ENCODE data around the gene IFT81. TPM values are rescaled to one million over a fixed set of nuclear protein-coding genes. Genes with fewer than 3 reads are reported as not detected.

The IFT81 gene
- total and polyA plus RNA-seq, 2 experiments from 2014 or later, result 17.5 to 22.3 TPM

GRCh38 chr12:110077800-110078199 is 46.4 kb upstream of the IFT81 start:
- Mint-ChIP-seq H3K4me3 (no peak overlapping the region), H3K36me3 (ENCODE audit: low read depth) (no peaks in the 10 kb centered on the region), H3K9me3 (no peaks in the 10 kb centered on the region), H3K27ac (no peak overlapping the region), H3K27me3 (ENCODE audit: insufficient read depth, low read depth, poor library complexity) (no peaks in the 10 kb centered on the region), H3K4me1 (peaks cover 3% of the 10 kb centered on the region; the same call in 1 of the 3 replicates)
- Histone ChIP-seq H3K36me3 (ENCODE audit: insufficient read depth) (no peaks in the 10 kb centered on the region), H2AFZ (no peak overlapping the region), H3K79me2 (replicated peaks; ENCODE audit: insufficient read depth) (no peaks in the 10 kb centered on the region), H3K27me3 (ENCODE audit: insufficient read depth) (no peaks in the 10 kb centered on the region), H3K9me2 (ENCODE audit: insufficient read depth) (0 out of 2 replicates have a peak, but pooled peaks cover 6% of the 10 kb centered on the region), H3K27ac (ENCODE audit: low read depth) (no peak overlapping the region), H3F3A (replicated peaks; ENCODE audit: low read depth) (no peaks in the 10 kb centered on the region), H3K4me3 (no peak overlapping the region), H3K4me2 (no peak overlapping the region), H3K4me1 (ENCODE audit: insufficient read depth) (no peaks in the 10 kb centered on the region; the same call in 1 of the 2 replicates), H4K20me1 (replicated peaks; ENCODE audit: insufficient read depth) (no peaks in the 10 kb centered on the region)
- DNase-seq (ENCODE audit: low spot score) (no peak), ATAC-seq (no peak)
- TF ChIP-seq ETS1 (IDR thresholded peaks at IDR 0.05) (no peak), ZNF331 (CRISPR knock-in tag; IDR thresholded peaks at IDR 0.05; ENCODE audit: low read depth) (no peak), POLR2AphosphoS5 (IDR thresholded peaks at IDR 0.05; ENCODE audit: low read depth) (no peak), STAT1 (IDR thresholded peaks at IDR 0.05; ENCODE audit: unreplicated experiment) (no peak), CREB1 (CRISPR knock-in tag; IDR thresholded peaks at IDR 0.05; ENCODE audit: low read depth) (no peak), REST (IDR thresholded peaks at IDR 0.05; ENCODE audit: unreplicated experiment) (no peak), EZH2 (IDR thresholded peaks at IDR 0.05; ENCODE audit: low read depth, unreplicated experiment) (no peak), ZNF114 (CRISPR knock-in tag; IDR thresholded peaks at IDR 0.05) (no peak), CTCF (conservative IDR thresholded peaks at IDR 0.05; ENCODE audit: low read depth in 2 of 2) (no peak), NANOG (IDR thresholded peaks at IDR 0.05; ENCODE audit: borderline replicate concordance) (no peak), ZNF462 (CRISPR knock-in tag; IDR thresholded peaks at IDR 0.05) (no peak), EZH2phosphoT487 (IDR thresholded peaks at IDR 0.05; ENCODE audit: unreplicated experiment) (no peak), JUNB (IDR thresholded peaks at IDR 0.05; ENCODE audit: unreplicated experiment) (no peak)

Data from GM23338 (cell line).